Tibial nerve (tissue), 4 donors: Measurements from ENCODE around the gene DNAJB4. TPM values are rescaled to one million over a fixed set of nuclear protein-coding genes. Genes with fewer than 3 reads are reported as not detected.
"Not testable (repeated sequence)": the region's sequence is repeated elsewhere in the genome, so short reads cannot be mapped to it uniquely, and the experiment has no call there.

Experiments
- DNase-seq, 2 donors: peaks; one replicate each; pipeline ENCODE4 v3.0.0-alpha.2; 2019; ENCODE audit warnings: low spot score in 2 of 2
- H3K27ac ChIP-seq, 4 donors: fragments of 200-600 bp; sonication (generic) in 3 of 4; one replicate each; pipeline ENCODE4 v1.5.1; 2017 to 2019; ENCODE audit warnings: mild to moderate bottlenecking in 1 of 4
- H3K27me3 ChIP-seq, 2 donors: fragments of 200-600 bp; sonication (generic) in 1 of 2; one replicate each; pipeline versions ENCODE4 v1.5.1 to v1.6.0; 2017 to 2019
- H3K36me3 ChIP-seq, 3 donors: fragments of 200-600 bp; sonication (generic); one replicate each; pipeline ENCODE4 v1.5.1; 2018 to 2019
- H3K4me1 ChIP-seq, 4 donors: fragments of 200-600 bp; sonication (generic) in 3 of 4; one replicate each; pipeline ENCODE4 v1.5.1; 2017 to 2019
- H3K4me3 ChIP-seq, 4 donors: fragments of 200-600 bp; sonication (generic) in 3 of 4; one replicate each; pipeline ENCODE4 v1.5.1; 2017 to 2019; ENCODE audit warnings: mild to moderate bottlenecking in 1 of 4, moderate library complexity in 1 of 4
- H3K9me3 ChIP-seq, 4 donors: fragments of 200-600 bp; sonication (generic) in 3 of 4; one replicate each; pipeline ENCODE4 v1.5.1; 2017 to 2019
- CTCF ChIP-seq, 5 experiments: fragments of 200-600 bp in 3 of 5; fragments of 450-650 bp in 2 of 5; sonication (generic) in 3 of 5; IDR thresholded peaks; one replicate each; pipeline ENCODE4 v1.5.1; 2016 to 2019; ENCODE audit warnings: antibody characterized with exemption in 5 of 5, mild to moderate bottlenecking in 3 of 5, moderate library complexity in 2 of 5
- EP300 ChIP-seq, 2 donors: sonication (generic); formaldehyde crosslinking; IDR thresholded peaks; one replicate each; pipeline ENCODE4 v1.6.1; 2017; ENCODE audit warnings: antibody characterized with exemption in 2 of 2, mild to moderate bottlenecking in 1 of 2
- POLR2A ChIP-seq, 2 donors: fragments of 450-650 bp; IDR thresholded peaks; one replicate each; pipeline ENCODE4 v1.6.1; 2017; ENCODE audit warnings: antibody characterized with exemption in 2 of 2, mild to moderate bottlenecking in 2 of 2, moderate library complexity in 2 of 2
- WGBS, 2 donors: methylation state at CpG; one replicate each; pipeline ENCODE4 v1.1.5; 2018; 5-methylcytosine and 5-hydroxymethylcytosine counted together
- total RNA-seq, 4 donors: library from RNA; depleted of rRNA; stranded (reverse); fragments of >200 nt; gene quantifications; one replicate each; pipeline ENCODE4 v1.1.0, GENCODE V29; 2016

Gene DNAJB4
- total RNA-seq, 4 donors from 2014 or later: 33.9 to 38.0 (median 35.6) TPM

GRCh38 chr1:78009276-78009675 lies 4.5 kb downstream of the DNAJB4 start:
- Histone ChIP-seq H3K27ac (no peak overlapping the region), H3K4me1 (peaks cover 0 to 42% (median 7%) of the 10 kb centered on the region in 4 donors), H3K9me3 (no peaks in the 10 kb centered on the region), H3K27me3 (no peaks in the 10 kb centered on the region), H3K36me3 (peaks cover 0 to 19% (median 0%) of the 10 kb centered on the region in 3 donors), H3K4me3 (peak overlapping the region in 1 of 4 donors; percentile 64)
- 88 to 89% methylated on average over 3 of the region's 3 CpGs for WGBS, 2 donors
- DNase-seq: no peak
- TF ChIP-seq POLR2A (IDR thresholded peaks at IDR 0.05): no peak
- TF ChIP-seq CTCF (IDR thresholded peaks at IDR 0.05): no peak
- no peak for TF ChIP-seq EP300 (IDR thresholded peaks at IDR 0.05)

GRCh38 chr1:78009836-78010235 lies 5.1 kb downstream of the DNAJB4 start:
- 66 to 68% methylated on average over 3 of the region's 3 CpGs for WGBS, 2 donors
- Histone ChIP-seq H3K9me3 (no peaks in the 10 kb centered on the region), H3K4me3 (no peak overlapping the region), H3K4me1 (peaks cover 0 to 42% (median 7%) of the 10 kb centered on the region in 4 donors), H3K27ac (no peak overlapping the region), H3K27me3 (no peaks in the 10 kb centered on the region), H3K36me3 (peaks cover 0 to 25% (median 0%) of the 10 kb centered on the region in 3 donors)
- no peak for DNase-seq
- TF ChIP-seq EP300 (IDR thresholded peaks at IDR 0.05) (no peak), POLR2A (IDR thresholded peaks at IDR 0.05) (no peak), CTCF (IDR thresholded peaks at IDR 0.05) (no peak)

- Histone ChIP-seq H3K27ac (no peak overlapping the region), H3K4me3 (no peak overlapping the region)
These were observed 6.3 kb downstream of the DNAJB4 start for GRCh38 chr1:78011050-78011449.

GRCh38 chr1:78015148-78015547 lies 10.4 kb downstream of the DNAJB4 start:
- no peaks in the 10 kb centered on the region for H3K27me3 ChIP-seq
- peaks cover 0 to 54% (median 0%) of the 10 kb centered on the region in 3 donors for H3K36me3 ChIP-seq
- H3K27ac ChIP-seq: no peak overlapping the region
- H3K4me3 ChIP-seq: no peak overlapping the region
- H3K4me1 ChIP-seq: peaks cover 0 to 10% (median 0%) of the 10 kb centered on the region in 4 donors
- TF ChIP-seq CTCF (IDR thresholded peaks at IDR 0.05) (no peak), EP300 (IDR thresholded peaks at IDR 0.05) (no peak), POLR2A (IDR thresholded peaks at IDR 0.05) (no peak)
- no peaks in the 10 kb centered on the region for H3K9me3 ChIP-seq
- no peak for DNase-seq

More at GRCh38 chr1:78011050-78011449, 6.3 kb downstream of the DNAJB4 start:
- H3K27me3 ChIP-seq: no peaks in the 10 kb centered on the region
- 75 to 77% methylated on average over 2 of the region's 2 CpGs for WGBS, 2 donors
- peaks cover 0 to 42% (median 7%) of the 10 kb centered on the region in 4 donors for H3K4me1 ChIP-seq
- DNase-seq: no peak
- H3K9me3 ChIP-seq: no peaks in the 10 kb centered on the region
- peaks cover 0 to 33% (median 0%) of the 10 kb centered on the region in 3 donors for H3K36me3 ChIP-seq
- no peak for TF ChIP-seq CTCF (IDR thresholded peaks at IDR 0.05)
- no peak for TF ChIP-seq POLR2A (IDR thresholded peaks at IDR 0.05)
- no peak for TF ChIP-seq EP300 (IDR thresholded peaks at IDR 0.05)

DNA sequence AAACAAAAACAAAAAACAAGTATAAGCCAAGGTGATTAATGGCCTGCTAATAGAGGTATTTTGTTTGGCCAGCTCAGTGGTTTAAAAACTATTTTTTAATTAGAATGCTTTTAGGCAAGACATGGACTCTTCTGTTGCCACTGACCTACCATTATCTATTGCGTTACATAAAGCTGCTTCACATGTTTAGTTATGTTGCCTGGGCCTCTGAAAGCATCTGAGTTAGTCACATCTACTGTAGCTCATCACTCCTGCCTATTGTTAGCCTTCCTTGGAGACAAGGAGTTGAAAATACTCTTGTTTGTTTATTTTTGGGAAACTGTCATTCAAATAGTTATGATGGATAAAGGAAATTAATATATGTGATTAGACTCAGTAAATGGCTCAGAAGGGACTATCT lies 14.3 kb downstream of the DNAJB4 start:
- TF ChIP-seq CTCF (IDR thresholded peaks at IDR 0.05) (no peak), POLR2A (IDR thresholded peaks at IDR 0.05) (no peak), EP300 (IDR thresholded peaks at IDR 0.05) (no peak)
- no peak for DNase-seq
- Histone ChIP-seq H3K27ac (no peak overlapping the region), H3K27me3 (no peaks in the 10 kb centered on the region), H3K9me3 (no peaks in the 10 kb centered on the region), H3K4me3 (no peak overlapping the region), H3K36me3 (peaks cover 0 to 39% (median 0%) of the 10 kb centered on the region in 3 donors), H3K4me1 (no peaks in the 10 kb centered on the region)
- 97 to 100% methylated on average over 1 of the region's 1 CpG for WGBS, 2 donors

GRCh38 chr1:78021134-78021533 lies 16.4 kb downstream of the DNAJB4 start:
- not testable (repeated sequence) for H3K4me1 ChIP-seq, DNase-seq, H3K4me3 ChIP-seq, H3K27ac ChIP-seq, H3K27me3 ChIP-seq, H3K9me3 ChIP-seq
- H3K36me3 ChIP-seq: peaks cover 0 to 22% (median 0%) of the 10 kb centered on the region in 3 donors
- 88 to 98% methylated on average over 4 of the region's 4 CpGs for whole genome bisulfite sequencing, 2 donors
